HG02759 (cell line): ENCODE results near the gene CSTF1.

Source experiments
- ATAC-seq: cut with Tn5 transposase; IDR thresholded peaks from one replicate; pipeline ENCODE4 v1.9.1; 2021; ENCODE audit warnings: mild to moderate bottlenecking, moderate library complexity; ENCODE audit not compliant: unreplicated experiment

The CSTF1 gene

GRCh38 chr20:56426926-56427325 lies 34.5 kb downstream of the CSTF1 start:
- ATAC-seq: no peak

GRCh38 chr20:56427797-56428196 lies 35.4 kb downstream of the CSTF1 start:
- ATAC-seq: no peak

GRCh38 chr20:56428410-56428809 lies 36.0 kb downstream of the CSTF1 start:
- no peak for ATAC-seq

- no peak for ATAC-seq
Measured at GRCh38 chr20:56428881-56429280, 36.4 kb downstream of the CSTF1 start.

- no peak for ATAC-seq
Measured at GRCh38 chr20:56429502-56429901, 37.1 kb downstream of the CSTF1 start.

- no peak for ATAC-seq
Measured at GRCh38 chr20:56429941-56430340, 37.5 kb downstream of the CSTF1 start.

GRCh38 chr20:56430461-56430860 lies 38.0 kb downstream of the CSTF1 start:
- no peak for ATAC-seq

GRCh38 chr20:56430957-56431356 lies 38.5 kb downstream of the CSTF1 start:
- ATAC-seq: no peak

- ATAC-seq: no peak
Measured at GRCh38 chr20:56431471-56431870, 39.0 kb downstream of the CSTF1 start.

- no peak for ATAC-seq
Measured at GRCh38 chr20:56433221-56433879, 40.9 kb downstream of the CSTF1 start.

GRCh38 chr20:56433880-56434255 lies 41.4 kb downstream of the CSTF1 start:
- no peak for ATAC-seq

GRCh38 chr20:56437196-56437960 lies 44.9 kb downstream of the CSTF1 start:
- no peak for ATAC-seq

GRCh38 chr20:56438284-56438683 lies 45.8 kb downstream of the CSTF1 start:
- no peak for ATAC-seq

- no peak for ATAC-seq
Measured at GRCh38 chr20:56439771-56440291, 47.4 kb downstream of the CSTF1 start.

- peak; percentile 77 for ATAC-seq
Measured at GRCh38 chr20:56440346-56441007, 48.0 kb downstream of the CSTF1 start.

- ATAC-seq: no peak
Measured at GRCh38 chr20:56442389-56443365, 50.2 kb downstream of the CSTF1 start.

- no peak for ATAC-seq
Measured at GRCh38 chr20:56443654-56444540, 51.5 kb downstream of the CSTF1 start.

GRCh38 chr20:56445130-56445529 lies 52.7 kb downstream of the CSTF1 start:
- ATAC-seq: no peak

- ATAC-seq: no peak
Measured at GRCh38 chr20:56445540-56445939, 53.1 kb downstream of the CSTF1 start.

GRCh38 chr20:56447227-56447626 lies 54.8 kb downstream of the CSTF1 start:
- ATAC-seq: no peak
